RWPE1 (cell line): ENCODE measurements around the gene ICAM2.

ENCODE experiments used
- CTCF ChIA-PET: fragments of 350-600 bp; sonication (Branson Sonifier 250); formaldehyde crosslinking; extraction: SDS; loops from one replicate; lab custom pipeline; 2021; lab: Yijun Ruan, JAX
- POLR2A ChIA-PET: fragments of 400-600 bp; formaldehyde crosslinking; extraction: SDS; loops from one replicate; lab custom pipeline; 2020; ENCODE audit warnings: antibody characterized with exemption; ENCODE audit not compliant: low non-redundant PET; lab: Yijun Ruan, JAX
- DNase-seq: peaks from one replicate; pipeline ENCODE4 v3.0.0; 2012; ENCODE audit warnings: low spot score
- H3K27ac ChIP-seq: fragments of 450-650 bp; 2 replicates; pipeline ENCODE4 v1.5.1; 2017
- TF ChIP-seq, protein P1 (sequence below): fragments of 450-650 bp; conservative IDR thresholded peaks from 2 replicates; pipeline ENCODE4 v1.5.1; 2017; ENCODE audit warnings: low read depth, mild to moderate bottlenecking

The ICAM2 gene

DNA sequence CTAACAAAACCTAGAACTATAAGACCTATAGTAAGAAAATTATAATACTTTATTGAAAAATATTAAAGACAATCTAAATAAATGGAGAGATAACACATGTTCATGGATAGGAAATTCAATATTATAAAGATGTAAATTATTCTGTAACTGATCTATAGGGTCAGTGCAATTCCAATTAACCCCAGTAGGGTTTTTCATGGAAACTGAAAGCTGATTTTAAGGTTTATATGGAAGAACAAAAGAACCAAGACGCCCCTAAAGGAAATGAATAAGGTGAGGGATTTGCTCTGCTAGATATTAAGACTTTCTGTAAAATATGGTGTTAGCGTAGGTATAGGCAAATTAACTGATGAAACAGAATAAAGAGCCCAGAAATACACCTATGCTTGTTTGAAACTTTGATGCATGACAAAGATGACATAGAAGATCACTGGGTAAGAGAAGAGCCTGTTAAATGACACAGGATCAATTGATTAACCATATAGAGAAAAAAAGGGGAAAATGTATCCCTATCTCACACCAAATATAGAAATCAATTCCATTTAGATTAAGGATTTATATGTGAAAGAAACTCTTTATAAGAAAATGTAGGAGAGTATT is 3.0 kb downstream of the ICAM2 start:
- ChIA-PET POLR2A (no interaction called here), CTCF (interaction anchor here (0.6 to 1.0 kb wide), 4 partner anchors 8 to 182 kb away, joined by 3 to 7 read pairs (median 4); no protein-coding TSS in a partner anchor)
- TF ChIP-seq, protein P1, sequence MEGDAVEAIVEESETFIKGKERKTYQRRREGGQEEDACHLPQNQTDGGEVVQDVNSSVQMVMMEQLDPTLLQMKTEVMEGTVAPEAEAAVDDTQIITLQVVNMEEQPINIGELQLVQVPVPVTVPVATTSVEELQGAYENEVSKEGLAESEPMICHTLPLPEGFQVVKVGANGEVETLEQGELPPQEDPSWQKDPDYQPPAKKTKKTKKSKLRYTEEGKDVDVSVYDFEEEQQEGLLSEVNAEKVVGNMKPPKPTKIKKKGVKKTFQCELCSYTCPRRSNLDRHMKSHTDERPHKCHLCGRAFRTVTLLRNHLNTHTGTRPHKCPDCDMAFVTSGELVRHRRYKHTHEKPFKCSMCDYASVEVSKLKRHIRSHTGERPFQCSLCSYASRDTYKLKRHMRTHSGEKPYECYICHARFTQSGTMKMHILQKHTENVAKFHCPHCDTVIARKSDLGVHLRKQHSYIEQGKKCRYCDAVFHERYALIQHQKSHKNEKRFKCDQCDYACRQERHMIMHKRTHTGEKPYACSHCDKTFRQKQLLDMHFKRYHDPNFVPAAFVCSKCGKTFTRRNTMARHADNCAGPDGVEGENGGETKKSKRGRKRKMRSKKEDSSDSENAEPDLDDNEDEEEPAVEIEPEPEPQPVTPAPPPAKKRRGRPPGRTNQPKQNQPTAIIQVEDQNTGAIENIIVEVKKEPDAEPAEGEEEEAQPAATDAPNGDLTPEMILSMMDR: no peak; the same call in 1 of the 2 replicates
- H3K27ac ChIP-seq: no peak overlapping the region
- DNase-seq: no peak

GRCh38 chr17:64016974-64017373 is 3.5 kb downstream of the ICAM2 start:
- TF ChIP-seq, protein P1: no peak
- ChIA-PET CTCF (interaction anchor here (0.7 to 1.1 kb wide), 4 partner anchors 9 to 118 kb away, joined by 3 to 7 read pairs (median 4); no protein-coding TSS in a partner anchor), POLR2A (no interaction called here)
- no peak overlapping the region for H3K27ac ChIP-seq
- DNase-seq: no peak

DNA sequence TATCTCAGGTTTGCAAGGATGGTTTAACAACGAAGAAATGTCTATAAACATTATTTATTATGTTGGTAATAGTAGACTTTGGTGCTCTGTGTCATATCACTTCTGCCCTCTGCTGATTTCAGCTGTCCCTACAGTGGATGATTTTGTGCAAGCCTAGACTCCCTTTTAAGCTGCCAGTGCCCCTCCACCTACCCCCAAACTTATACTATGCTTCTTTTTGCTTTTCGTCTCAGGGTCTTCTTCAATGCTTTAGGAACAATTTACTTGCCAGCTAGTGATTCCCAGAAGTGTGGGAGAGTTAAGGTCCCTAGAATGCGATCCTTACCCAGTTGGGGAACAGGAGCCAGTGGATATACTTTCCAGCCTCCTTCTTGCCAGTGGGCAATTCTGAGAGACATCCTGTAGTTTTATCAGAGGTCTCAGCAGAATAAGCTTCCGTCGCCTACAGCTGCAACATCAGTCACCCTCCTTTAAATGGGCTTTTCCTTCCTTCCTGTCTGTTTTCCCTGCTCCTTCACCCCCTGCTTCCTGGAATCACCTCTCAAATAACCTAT is 4.1 kb downstream of the ICAM2 start:
- no peak overlapping the region for H3K27ac ChIP-seq
- CTCF ChIA-PET: interaction anchor here (0.6 to 1.1 kb wide), 5 partner anchors 10 to 105 kb away, joined by 3 to 7 read pairs (median 3); no protein-coding TSS in a partner anchor
- TF ChIP-seq, protein P1: no peak
- POLR2A ChIA-PET: no interaction called here
- DNase-seq: no peak

GRCh38 chr17:64015447-64015846 is 5.0 kb downstream of the ICAM2 start:
- H3K27ac ChIP-seq: no peak overlapping the region
- DNase-seq: no peak
- TF ChIP-seq, protein P1: no peak
- ChIA-PET POLR2A (no interaction called here), CTCF (no interaction called here)

DNA sequence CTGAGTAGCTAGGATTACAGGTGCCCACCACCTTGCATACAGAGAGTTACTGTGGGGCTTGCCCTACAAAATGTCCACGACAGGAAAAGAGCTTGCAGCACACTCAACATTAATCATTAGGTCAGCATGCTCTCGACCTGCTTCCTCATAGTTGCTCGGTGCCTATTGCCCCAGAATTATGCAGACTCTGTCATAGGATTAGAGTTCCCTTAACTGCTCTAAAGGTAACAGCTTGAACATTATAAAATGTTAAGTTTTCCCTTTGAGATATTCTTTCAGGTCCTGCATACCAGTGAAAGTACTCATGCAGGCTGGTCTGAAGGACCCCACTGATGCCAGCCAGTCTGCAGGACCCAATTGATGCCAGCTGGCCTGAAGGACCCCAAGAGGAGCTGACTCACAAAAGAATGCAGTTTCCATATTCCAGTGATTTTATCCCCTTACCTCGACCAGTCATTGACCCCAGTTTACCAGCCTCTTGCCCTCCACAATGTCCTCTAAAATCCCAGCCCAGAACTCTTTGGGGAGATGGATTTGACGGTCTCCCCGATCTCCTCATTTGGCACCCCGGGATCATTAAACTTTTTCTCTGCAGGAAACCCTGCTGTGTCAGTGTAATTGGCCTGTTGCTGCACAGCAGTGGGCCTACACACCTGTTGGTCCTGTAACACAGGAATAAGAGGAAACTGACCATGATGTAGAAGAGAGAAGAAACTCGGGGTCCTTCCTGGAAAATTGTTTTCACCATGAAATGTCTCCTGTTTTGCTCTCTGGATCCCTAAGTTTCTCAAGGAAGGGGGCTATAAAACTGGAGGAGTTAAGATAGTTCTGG is 10.6 kb downstream of the ICAM2 start:
- ChIA-PET POLR2A (interaction anchor here (0.6 kb wide), 1 partner anchor 135 kb away, joined by 3 read pairs; no protein-coding TSS in a partner anchor), CTCF (interaction anchor here (0.6 kb wide), 1 partner anchor 251 kb away, joined by 4 read pairs; no protein-coding TSS in a partner anchor)
- TF ChIP-seq, protein P1: no peak
- DNase-seq: no peak
- no peak overlapping the region for H3K27ac ChIP-seq

- ChIA-PET CTCF (no interaction called here), POLR2A (no interaction called here)
- H3K27ac ChIP-seq: no peak overlapping the region
- no peak for DNase-seq
- TF ChIP-seq, protein P1: no peak
These were observed 11.6 kb downstream of the ICAM2 start for GRCh38 chr17:64008830-64009229.
